Neural cell (in vitro differentiated cells): ENCODE data around the gene BABAM2.

Source experiments
- EP300 ChIP-seq: fragments of 450-650 bp; conservative IDR thresholded peaks from 2 replicates; pipeline ENCODE4 v1.6.1; 2014; ENCODE audit warnings: antibody characterized with exemption, mild to moderate bottlenecking, moderate library complexity; ENCODE audit not compliant: poor library complexity, severe bottlenecking
- EZH2 ChIP-seq: fragments of 200-600, 300-800 bp; shearing (Covaris generic), sonication (generic); IDR thresholded peaks from 2 replicates; pipeline ENCODE4 v1.6.1; 2014; ENCODE audit warnings: antibody characterized with exemption, low read length, borderline replicate concordance, mild to moderate bottlenecking; ENCODE audit not compliant: insufficient read depth, poor library complexity, severe bottlenecking
- POLR2AphosphoS5 ChIP-seq: IDR thresholded peaks from 2 replicates; pipeline ENCODE4 v1.6.1; 2012
- SMC3 ChIP-seq: fragments of 450-650 bp; conservative IDR thresholded peaks from 2 replicates; pipeline ENCODE4 v1.6.1; 2014; ENCODE audit warnings: antibody characterized with exemption, mild to moderate bottlenecking, moderate library complexity; ENCODE audit not compliant: poor library complexity
- TF ChIP-seq, protein P1 (sequence below): fragments of 450-650 bp; IDR thresholded peaks from 2 replicates; pipeline ENCODE4 v1.5.1; 2014; ENCODE audit warnings: antibody characterized with exemption, mild to moderate bottlenecking, moderate library complexity; ENCODE audit not compliant: poor library complexity, severe bottlenecking

DNA sequence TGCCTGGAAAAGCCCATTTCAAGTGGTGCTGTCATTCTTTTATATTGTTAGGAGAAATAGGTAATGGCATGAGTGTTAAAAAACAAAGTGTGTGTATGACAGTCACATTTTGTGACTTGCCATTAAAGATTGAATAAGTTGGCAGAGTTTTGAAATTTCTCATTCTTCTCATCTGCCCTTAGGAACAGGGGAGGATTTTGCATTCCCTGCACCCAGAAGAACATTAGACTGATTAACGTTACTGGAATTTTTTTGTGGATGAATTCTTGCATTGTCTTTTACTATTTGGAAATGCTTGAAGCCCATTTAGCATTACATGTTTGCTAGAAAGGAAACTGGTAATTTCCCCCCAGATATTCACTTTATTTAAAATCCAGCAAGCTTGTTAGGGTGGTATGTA, 162.2 kb downstream of the BABAM2 start:
- TF ChIP-seq, protein P1, sequence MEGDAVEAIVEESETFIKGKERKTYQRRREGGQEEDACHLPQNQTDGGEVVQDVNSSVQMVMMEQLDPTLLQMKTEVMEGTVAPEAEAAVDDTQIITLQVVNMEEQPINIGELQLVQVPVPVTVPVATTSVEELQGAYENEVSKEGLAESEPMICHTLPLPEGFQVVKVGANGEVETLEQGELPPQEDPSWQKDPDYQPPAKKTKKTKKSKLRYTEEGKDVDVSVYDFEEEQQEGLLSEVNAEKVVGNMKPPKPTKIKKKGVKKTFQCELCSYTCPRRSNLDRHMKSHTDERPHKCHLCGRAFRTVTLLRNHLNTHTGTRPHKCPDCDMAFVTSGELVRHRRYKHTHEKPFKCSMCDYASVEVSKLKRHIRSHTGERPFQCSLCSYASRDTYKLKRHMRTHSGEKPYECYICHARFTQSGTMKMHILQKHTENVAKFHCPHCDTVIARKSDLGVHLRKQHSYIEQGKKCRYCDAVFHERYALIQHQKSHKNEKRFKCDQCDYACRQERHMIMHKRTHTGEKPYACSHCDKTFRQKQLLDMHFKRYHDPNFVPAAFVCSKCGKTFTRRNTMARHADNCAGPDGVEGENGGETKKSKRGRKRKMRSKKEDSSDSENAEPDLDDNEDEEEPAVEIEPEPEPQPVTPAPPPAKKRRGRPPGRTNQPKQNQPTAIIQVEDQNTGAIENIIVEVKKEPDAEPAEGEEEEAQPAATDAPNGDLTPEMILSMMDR, result no peak
- TF ChIP-seq SMC3 (no peak), EP300 (no peak), EZH2 (no peak), POLR2AphosphoS5 (no peak)
